ENCODE measurements around the gene CHCHD6. TPM values are rescaled to one million over a fixed set of nuclear protein-coding genes. Genes with fewer than 3 reads are reported as not detected.

Gene CHCHD6
- total RNA-seq, 2 donors from 2014 or later, result 23.6 to 34.4 TPM

DNA sequence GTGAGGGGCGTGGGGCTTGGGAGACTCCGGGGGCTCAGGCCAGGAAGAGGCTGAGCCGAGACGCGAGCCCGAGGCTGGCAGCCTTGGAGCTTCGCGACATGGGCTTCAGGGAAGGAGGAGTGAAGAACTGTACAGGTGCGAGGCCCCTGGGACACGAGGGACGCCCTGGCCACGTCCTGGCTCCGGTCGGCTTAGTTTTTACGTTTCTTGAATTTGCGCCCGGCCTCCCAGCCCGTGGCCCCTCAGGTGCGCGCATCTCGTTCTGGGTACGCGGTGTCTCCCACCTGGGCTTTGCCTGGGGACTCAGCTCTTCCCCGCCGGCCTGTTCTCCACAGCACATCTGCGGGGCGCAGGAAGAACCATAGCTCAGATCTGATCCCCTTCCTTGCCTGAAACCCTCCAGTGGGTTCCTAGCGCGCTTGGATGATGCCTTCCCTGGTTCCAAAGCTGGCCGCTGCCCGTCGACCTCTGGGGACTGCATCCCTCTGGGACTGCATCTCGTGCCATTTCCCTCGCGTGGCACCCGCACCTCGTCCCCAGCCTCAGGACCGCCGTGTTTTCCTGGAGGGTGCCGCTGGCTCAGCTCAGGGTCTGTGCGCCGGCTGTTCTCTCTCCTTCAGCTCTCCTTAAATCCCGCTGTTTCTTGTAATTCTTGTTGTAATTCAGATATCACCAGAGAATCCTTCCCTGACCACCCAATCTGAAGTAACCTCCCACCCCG is 614 bp downstream of the CHCHD6 start:
- Histone ChIP-seq H3K36me3 (ENCODE audit: control insufficient read depth, insufficient read depth, low read length) (no peaks in the 10 kb centered on the region), H3K27ac (ENCODE audit: low read depth, low read length) (no peak overlapping the region), H3K4me1 (ENCODE audit: control insufficient read depth, insufficient read depth, low read length) (no peaks in the 10 kb centered on the region), H3K27me3 (ENCODE audit: control insufficient read depth, insufficient read depth, low read length, poor library complexity, severe bottlenecking) (peaks cover 18% of the 10 kb centered on the region), H3K9me3 (ENCODE audit: control insufficient read depth, low read length) (no peaks in the 10 kb centered on the region), H3K9ac (ENCODE audit: extremely low read depth, low read length, poor library complexity, severe bottlenecking) (no peak overlapping the region), H3K4me3 (ENCODE audit: low read length) (peak overlapping the region; percentile 79)
- Mint-ChIP-seq H3K27me3 (ENCODE audit: insufficient read depth) (peaks cover 36% of the 10 kb centered on the region), H3K27ac (no peak overlapping the region), H3K36me3 (ENCODE audit: low read depth) (peaks cover 5% of the 10 kb centered on the region), H3K4me3 (peak overlapping the region; percentile 84), H3K4me1 (peaks cover 11% of the 10 kb centered on the region), H3K9me3 (no peaks in the 10 kb centered on the region)
- WGBS, 2 experiments (ENCODE audit: insufficient coverage in 1 of 2, insufficient read length in 1 of 2), result 12 to 17% methylated on average over 28 to 44 of the region's 44 CpGs
- DNase-seq, result peak; percentile 72
- TF ChIP-seq, protein P1, sequence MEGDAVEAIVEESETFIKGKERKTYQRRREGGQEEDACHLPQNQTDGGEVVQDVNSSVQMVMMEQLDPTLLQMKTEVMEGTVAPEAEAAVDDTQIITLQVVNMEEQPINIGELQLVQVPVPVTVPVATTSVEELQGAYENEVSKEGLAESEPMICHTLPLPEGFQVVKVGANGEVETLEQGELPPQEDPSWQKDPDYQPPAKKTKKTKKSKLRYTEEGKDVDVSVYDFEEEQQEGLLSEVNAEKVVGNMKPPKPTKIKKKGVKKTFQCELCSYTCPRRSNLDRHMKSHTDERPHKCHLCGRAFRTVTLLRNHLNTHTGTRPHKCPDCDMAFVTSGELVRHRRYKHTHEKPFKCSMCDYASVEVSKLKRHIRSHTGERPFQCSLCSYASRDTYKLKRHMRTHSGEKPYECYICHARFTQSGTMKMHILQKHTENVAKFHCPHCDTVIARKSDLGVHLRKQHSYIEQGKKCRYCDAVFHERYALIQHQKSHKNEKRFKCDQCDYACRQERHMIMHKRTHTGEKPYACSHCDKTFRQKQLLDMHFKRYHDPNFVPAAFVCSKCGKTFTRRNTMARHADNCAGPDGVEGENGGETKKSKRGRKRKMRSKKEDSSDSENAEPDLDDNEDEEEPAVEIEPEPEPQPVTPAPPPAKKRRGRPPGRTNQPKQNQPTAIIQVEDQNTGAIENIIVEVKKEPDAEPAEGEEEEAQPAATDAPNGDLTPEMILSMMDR (conservative IDR thresholded peaks at IDR 0.05), result no peak

DNA sequence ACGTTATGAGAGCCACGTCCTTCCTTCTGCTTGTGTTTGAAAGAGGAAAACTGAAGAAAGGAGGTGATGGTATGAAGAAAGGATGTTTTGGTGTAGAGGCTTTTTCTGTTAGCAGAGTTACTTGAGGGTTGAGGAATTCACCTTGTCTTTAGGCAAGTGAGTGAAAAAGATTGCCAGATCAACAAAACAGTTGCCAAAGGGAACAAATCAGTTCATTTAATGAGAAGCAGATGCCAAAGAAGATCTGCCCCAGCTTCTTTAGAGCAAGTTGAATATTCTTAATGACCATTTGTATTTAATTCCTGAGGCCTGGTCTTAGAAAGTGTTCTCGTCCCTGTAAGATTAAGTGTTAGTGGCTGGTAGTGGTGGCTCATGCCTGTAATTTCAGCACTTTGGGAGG is 2.6 kb downstream of the CHCHD6 start:
- Mint-ChIP-seq H3K27me3 (ENCODE audit: insufficient read depth) (peaks cover 34% of the 10 kb centered on the region), H3K4me1 (peaks cover 11% of the 10 kb centered on the region), H3K9me3 (no peaks in the 10 kb centered on the region), H3K4me3 (no peak overlapping the region), H3K27ac (no peak overlapping the region), H3K36me3 (ENCODE audit: low read depth) (peaks cover 5% of the 10 kb centered on the region)
- WGBS, 2 experiments (ENCODE audit: insufficient coverage in 1 of 2, insufficient read length in 1 of 2), result 89 to 100% methylated on average over 1 to 3 of the region's 3 CpGs
- no peak overlapping the region for H3K27ac ChIP-seq (ENCODE audit: low read depth, low read length)
- no peak for DNase-seq
- no peak overlapping the region for H3K9ac ChIP-seq (ENCODE audit: extremely low read depth, low read length, poor library complexity, severe bottlenecking)
- H3K36me3 ChIP-seq (ENCODE audit: control insufficient read depth, insufficient read depth, low read length), result no peaks in the 10 kb centered on the region
- no peak overlapping the region for H3K4me3 ChIP-seq (ENCODE audit: low read length)
- TF ChIP-seq, protein P1 (conservative IDR thresholded peaks at IDR 0.05), result no peak
- no peaks in the 10 kb centered on the region for H3K9me3 ChIP-seq (ENCODE audit: control insufficient read depth, low read length)
- peaks cover 18% of the 10 kb centered on the region for H3K27me3 ChIP-seq (ENCODE audit: control insufficient read depth, insufficient read depth, low read length, poor library complexity, severe bottlenecking)
- H3K4me1 ChIP-seq (ENCODE audit: control insufficient read depth, insufficient read depth, low read length), result no peaks in the 10 kb centered on the region

- 94 to 97% methylated on average over 8 of the region's 8 CpGs for WGBS, 2 experiments (ENCODE audit: insufficient coverage in 1 of 2, insufficient read length in 1 of 2)
Measured at GRCh38 chr3:126711121-126711760, 7.2 kb downstream of the CHCHD6 start.

More at GRCh38 chr3:126711121-126711760, 7.2 kb downstream of the CHCHD6 start:
- Mint-ChIP-seq H3K27ac (no peak overlapping the region), H3K4me1 (no peaks in the 10 kb centered on the region), H3K27me3 (ENCODE audit: insufficient read depth) (no peaks in the 10 kb centered on the region), H3K36me3 (ENCODE audit: low read depth) (peaks cover 5% of the 10 kb centered on the region), H3K4me3 (no peak overlapping the region), H3K9me3 (no peaks in the 10 kb centered on the region)
- no peak for DNase-seq
- Histone ChIP-seq H3K27me3 (ENCODE audit: control insufficient read depth, insufficient read depth, low read length, poor library complexity, severe bottlenecking) (no peaks in the 10 kb centered on the region), H3K4me1 (ENCODE audit: control insufficient read depth, insufficient read depth, low read length) (no peaks in the 10 kb centered on the region), H3K4me3 (ENCODE audit: low read length) (no peak overlapping the region), H3K9ac (ENCODE audit: extremely low read depth, low read length, poor library complexity, severe bottlenecking) (no peak overlapping the region), H3K9me3 (ENCODE audit: control insufficient read depth, low read length) (no peaks in the 10 kb centered on the region), H3K36me3 (ENCODE audit: control insufficient read depth, insufficient read depth, low read length) (no peaks in the 10 kb centered on the region), H3K27ac (ENCODE audit: low read depth, low read length) (no peak overlapping the region)
- TF ChIP-seq, protein P1 (conservative IDR thresholded peaks at IDR 0.05), result peak; percentile 47
